Measurements from ENCODE around the gene ATL1.
"Not testable (repeated sequence)": the region's sequence is repeated elsewhere in the genome, so short reads cannot be mapped to it uniquely, and the experiment has no call there.

ATL1 gene

DNA sequence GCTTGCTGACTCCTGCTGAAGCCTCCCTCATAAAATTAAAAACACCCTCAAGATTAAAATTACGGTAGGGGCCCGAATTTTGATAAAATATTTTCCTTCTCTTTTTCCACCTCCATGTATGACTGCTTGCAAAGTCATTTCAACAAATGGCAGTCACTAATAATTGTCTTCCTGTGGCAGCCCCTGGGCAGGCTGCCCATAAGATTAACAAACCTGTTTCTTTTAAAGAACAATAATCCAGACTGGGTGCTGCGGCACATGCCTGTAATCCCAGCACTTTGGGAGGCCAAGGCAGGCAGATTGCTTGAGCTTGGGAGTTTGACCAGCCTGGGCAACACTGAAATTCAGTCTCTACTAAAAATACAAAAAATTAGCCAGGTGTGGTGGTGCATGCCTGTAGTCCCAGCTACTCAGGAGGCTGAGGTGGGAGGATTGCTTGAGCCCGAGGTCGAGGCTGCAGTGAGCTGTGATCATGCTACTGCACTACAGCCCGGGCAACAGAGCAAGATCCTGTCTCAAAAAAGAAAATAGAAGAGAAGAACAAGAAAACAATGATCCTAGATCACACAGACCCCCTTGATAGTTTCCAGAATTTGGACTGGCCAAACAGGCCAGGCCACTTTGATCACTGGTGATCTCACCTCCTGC is 99.5 kb downstream of the ATL1 start:
- no peak for DNase-seq

DNA sequence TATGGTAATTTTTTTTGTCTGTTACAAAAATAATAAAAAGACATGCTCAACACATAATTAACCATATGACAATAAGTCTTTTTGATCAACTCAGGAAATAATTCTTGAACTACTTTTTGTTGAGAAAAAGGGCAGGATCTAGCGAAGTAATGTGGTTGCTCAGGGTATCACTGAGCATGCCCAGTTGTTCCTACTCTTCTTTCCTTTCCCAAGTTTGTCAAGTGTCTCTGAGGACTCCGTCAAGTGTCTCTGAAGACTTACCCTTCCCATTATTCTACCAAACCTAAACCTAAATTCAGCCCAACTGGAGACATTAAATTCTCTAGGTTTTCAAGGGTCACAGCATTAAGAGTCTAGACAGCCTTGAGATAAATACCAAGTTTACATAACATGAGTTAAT is 104.6 kb downstream of the ATL1 start:
- DNase-seq = not testable (repeated sequence)

DNA sequence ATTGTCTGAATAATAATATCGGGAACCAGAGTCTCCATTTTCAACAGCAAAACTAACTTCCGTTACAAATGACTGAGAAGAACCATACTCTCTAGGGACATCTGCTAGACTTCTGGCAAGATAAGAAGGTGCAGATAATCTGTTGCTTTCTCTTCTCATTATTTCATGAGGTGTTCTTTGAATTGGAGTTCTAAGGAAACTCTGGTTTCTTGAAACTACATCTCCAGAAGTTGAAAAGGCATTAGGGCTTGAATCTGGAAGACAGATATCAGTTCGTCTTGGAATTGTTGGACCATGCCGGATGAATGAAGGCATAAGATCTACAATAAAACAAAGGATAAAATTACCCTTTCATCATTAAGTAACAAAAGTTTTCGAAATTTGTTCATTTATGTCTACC is 105.4 kb downstream of the ATL1 start:
- not testable (repeated sequence) for DNase-seq

DNA sequence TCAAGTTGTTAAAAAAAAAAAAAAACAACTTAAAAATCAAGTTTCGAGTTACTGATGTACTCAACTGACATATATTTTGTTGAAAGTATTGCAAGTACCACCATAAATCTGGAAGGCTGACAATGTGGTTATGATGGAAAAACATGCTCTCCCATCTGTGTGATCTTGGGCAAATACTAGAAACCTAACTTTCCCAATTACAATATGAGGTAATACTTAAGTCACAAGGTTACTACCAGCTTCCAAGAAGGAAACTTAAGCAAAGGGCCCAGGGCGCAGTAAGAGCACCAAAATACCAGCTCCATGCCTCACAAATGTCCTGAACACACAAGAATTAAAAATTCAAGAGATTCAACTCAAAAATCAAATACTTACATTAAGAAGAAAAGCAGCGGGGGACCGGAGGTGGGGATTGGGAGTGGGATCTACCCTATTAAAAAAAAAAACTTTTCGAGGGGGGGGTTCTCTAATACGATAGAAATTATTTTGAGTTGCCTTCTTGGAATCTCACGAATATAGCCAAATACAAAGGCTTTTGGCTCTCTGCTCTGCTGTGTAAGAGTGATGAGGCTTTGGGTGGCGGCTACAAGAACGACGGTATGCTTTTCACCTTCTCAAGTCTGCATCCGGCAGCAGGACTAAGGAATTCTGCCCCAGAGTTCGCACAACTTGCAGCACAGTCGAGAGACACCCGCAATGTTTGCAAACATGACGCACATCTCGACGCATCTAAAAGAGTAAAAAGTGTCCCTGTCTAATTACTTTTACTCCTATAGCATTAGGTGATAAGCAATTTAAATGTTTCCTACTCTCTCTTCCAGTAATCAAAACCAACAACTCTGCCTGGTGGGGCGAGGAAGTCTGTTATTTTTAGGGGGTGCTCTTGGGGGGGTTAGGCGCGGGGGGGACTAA is 107.1 kb downstream of the ATL1 start:
- peak; percentile 26 for DNase-seq

DNA sequence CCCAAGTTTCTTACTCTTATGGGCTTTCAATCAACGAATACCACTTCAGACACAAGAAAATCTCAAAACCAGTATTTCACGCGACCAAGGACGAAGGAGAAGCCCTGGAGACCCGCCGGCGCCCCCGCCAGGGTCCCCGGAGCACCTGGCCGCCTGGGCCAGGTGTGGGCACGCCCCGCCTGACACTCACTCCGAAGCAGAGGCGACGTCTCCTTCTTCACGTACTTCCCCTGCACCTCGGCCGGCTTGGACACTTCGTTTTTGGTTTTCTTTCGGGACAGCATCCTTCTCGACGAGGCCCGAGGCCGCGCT is 107.7 kb downstream of the ATL1 start:
- no peak for DNase-seq

DNA sequence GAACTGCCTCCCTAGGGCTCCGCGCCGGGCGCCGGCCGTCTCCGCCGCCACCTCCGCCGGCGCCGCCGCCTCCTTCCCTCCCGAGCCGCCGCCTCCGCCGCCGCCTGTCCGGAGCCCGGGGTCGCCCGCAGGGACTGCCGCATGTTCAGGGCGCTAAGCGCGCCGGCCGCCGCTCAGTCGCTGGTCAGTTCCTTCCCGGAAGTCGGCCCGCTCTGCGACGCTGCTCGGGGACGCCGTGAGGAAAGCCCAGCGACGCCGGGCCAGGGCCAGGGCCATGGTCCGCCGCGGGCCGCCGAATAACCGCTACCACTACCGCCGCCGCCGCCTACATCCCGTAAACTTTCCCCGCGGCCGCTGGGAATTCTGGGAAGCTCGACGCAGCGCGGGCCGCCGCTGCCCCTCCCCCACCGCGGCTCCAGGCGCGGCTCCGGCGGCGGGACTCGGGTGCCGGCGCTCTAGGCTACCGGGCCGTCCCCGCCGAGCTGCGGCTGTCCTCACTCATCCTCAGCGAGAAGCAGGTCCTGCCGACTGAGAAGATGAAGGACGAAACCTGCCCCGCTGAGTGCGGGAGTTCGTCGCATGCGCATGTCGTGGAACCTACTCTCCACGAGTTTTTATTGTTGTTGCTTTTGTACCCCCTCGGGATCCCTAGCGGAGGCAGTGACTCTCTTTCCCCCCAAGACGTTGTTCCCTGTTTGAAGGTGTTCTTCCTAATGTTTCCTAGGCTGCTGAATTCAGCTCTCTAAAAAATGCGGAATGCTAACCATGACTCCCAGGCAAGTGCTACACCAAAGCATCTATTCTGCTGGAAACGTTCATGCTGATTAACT is 108.3 kb downstream of the ATL1 start, which contains the start of gene SAV1:
Gene SAV1, minus strand, starts transcription at position 311 of the 830 bp plus-strand sequence. CDS start 339 bp downstream, outside the sequence.
- peak; percentile 41 for DNase-seq

DNA sequence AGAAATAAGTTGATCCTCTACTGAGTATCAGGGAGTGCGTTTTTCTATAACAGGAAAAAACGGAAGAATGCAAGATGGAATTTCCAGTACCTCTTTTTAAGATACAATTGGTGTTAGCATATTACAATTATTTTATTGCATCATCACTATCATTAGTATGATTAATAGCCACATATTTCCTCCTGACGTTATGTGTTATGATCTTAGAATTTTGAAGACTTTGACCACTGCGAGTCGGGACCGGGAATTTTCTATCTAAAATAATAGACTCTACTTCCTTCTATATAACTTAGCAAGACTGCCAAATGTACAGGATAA is 108.8 kb downstream of the ATL1 start:
- DNase-seq = no peak

DNA sequence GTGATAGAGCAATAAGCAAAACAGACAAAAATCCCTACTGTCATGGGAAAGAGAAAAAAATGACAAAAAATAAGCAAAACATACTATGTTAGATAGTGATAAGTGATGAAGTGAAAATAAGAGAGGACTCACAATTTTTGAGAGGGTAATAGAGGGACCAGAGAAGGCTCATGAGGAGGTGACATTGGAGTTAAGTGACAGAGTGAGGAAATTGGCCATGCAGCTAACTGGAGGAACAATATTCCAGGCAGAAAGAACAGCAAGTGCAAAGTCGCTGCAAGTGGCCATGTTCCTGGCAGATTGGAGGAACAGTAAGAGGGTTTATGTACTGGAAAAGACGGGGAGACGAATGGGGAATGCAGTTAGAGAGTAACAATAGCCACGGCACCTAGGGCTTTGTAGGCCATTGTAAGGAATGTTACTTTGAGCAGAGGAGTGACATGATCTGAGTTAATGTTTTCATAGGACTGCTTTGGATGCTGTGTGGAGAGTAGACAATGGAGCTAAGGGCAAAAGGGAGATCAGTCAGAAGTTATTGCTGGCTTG is 109.6 kb downstream of the ATL1 start:
- DNase-seq = no peak

DNA sequence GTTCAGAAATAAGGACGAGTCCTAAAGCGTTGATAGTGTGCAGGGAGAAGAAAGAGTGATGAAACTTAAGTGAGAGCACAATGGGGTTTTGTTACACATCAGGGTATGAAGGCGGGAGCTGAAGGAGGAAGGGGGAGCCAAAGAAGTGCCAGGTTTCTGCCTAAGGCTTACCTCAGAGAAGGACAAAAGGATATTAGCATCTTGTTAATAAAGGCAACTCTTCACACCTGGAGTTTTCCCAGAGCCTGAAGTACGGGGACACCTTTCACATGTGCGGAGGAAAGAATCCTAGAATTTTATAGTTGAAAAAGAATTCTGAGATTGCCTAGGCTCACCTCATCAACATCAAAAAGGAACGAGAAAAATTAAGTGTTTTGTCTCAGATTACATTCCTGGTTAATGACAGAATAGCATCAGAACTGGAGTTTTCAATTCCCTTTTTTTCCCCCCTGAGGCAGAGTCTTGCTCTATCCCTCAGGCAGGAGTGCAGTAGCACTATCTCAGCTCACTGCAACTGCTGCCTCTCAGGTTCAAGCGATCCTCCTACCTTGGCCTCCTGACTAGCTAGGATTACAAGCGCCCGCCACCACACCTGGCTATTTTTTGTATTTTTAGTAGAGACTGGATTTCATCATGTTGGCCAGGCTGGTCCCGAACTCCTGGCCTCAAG is 110.4 kb downstream of the ATL1 start:
- DNase-seq = no peak

DNA sequence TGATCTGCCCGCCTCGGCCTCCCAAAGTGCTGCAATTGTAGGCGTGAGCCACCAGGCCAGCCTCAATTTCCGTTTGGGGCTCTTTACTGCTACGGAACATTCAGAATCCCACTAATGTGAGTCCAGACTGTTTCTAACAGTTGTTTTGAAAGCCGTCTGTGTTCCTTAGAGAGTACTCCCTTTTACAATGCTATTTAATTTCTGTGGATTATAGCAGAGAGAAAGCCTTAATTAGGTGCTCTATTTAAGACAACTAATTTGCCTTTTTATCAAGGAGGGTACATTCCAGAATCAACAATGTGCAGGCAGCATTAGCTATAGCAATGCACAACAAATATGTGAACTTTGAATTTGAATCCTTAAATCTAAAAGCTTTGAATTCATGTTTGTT is 110.9 kb downstream of the ATL1 start:
- no peak for DNase-seq

DNA sequence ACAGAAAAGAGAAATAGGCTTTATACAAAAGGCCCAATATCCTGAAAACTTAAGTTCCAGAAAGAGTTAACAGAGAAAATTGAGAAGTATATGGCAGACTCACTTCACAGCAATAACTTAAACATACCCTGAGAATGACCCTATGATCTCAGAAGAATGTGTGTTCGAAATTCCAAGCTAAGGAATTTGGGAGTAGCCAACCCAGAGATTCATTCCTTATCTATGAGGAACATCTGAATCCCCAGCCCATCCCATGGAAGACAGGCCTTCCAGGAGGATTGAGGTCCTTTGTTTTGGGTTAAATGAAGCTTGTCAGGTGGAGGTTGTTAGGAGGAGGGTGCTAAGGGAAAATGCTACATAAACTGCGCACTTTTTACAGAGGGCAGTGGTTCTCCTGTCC is 115.7 kb downstream of the ATL1 start:
- no peak for DNase-seq

DNA sequence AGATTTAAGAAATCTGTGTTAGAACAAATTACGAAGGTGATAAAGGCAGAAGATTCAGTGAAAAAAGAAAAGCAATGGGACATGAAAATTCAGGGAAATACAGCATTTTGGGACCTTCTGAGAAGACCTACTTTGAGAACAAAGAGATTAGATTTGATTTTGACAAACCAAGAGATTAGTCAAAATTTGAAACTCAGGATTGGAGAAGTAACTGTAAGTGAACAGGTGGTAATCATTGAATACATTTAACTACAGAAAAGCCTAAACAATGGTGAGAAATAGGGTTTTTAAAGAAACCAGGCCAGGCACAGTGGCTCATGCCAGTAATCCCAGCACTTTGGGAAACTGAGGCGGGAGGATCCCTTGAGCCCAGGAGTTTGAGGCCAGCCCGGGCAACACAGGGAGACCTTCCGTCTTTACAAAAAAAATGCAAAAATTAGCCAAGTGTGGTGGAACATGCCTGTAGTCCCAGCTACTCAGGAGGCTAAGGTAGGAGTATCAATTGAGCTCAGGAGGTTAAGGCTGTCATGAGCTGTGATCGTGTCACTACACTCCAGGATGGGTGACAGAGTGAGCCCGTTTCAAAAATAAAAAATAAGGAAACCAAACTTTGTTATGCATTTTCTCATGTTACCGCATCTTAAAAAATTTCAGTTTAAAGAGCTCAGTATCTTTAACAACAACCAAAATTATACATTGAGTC is 117.0 kb downstream of the ATL1 start:
- DNase-seq = no peak

DNA sequence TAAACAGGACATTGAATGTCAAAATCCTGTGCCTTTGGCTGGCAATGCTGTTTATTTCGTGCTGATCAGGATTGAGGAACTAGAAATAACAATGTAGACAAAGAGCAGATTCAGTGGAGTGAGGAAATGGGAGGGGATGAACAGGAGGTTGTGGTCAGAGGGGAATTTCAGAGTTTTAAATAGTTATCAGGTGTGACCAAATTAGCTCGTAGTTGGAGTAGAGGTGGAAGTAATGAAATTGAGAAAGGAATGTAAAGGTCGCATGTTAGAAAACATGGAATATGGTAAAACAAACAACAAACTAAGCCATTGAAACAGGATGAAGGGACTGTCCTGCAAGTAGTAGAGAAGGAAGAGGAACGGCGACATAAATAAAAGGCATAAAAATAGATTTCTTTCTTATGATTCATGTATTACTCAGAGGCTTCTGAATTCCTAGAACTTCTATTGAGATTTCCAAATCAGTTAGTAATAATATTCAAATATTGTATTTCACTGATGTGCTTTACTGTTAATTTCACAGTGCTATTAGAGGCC is 117.7 kb downstream of the ATL1 start:
- no peak for DNase-seq

DNA sequence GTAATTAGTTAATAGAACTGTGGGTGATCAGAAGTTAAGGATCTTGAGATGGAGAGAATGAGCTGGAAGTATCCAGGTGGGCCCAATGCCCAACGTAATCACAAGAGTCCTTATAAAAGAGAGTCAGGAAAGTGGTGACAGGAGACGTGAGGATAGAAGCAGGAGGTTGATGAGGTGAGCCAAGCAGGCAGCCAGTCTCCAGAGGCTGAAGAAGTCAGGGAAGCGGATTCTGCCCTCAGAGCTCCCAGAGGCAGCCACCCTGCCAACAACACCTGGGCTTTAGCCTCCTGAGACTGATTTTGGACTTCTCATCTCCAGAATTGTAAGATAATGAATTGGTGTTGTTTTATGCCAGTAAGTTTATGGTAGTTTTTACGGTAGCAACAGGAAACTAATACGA is 118.2 kb downstream of the ATL1 start:
- no peak for DNase-seq

DNA sequence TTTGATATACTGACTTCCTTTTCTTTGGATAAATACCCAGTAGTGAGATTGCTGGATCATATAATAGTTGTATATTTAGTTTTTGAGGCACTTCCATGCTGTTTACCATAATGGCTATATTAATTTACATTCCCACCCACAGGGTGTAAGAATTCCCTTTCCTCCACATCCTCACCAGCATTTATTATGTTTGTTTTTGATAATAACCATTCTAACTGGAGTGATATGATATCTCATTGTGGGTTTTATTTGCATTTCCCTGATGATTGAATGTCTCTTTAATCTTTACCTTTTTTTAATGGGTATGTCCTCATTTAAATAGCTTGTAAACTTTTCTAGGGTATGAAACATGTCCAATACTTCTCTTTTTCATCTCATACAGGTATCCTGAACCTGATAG is 119.7 kb downstream of the ATL1 start:
- no peak for DNase-seq
